Fibroblast of the aortic adventitia (primary cell): Measurements from ENCODE around the gene SLC36A3. TPM values are rescaled to one million over a fixed set of nuclear protein-coding genes. Genes with fewer than 3 reads are reported as not detected.

ENCODE experiments used
- DNase-seq: peaks from one replicate; pipeline ENCODE4 v3.0.0-alpha.2; 2010; ENCODE audit warnings: low read depth
- H3K4me3 ChIP-seq: 2 replicates; pipeline ENCODE4 v1.5.1; 2011; ENCODE audit warnings: low read depth, mild to moderate bottlenecking, control low read depth, low read length, moderate library complexity
- total RNA-seq: library from RNA; depleted of rRNA; stranded (reverse); fragments of >200 nt; gene quantifications from 2 replicates; pipeline ENCODE4 v1.2.3, GENCODE V29; 2012; ENCODE audit warnings: low replicate concordance
- TF ChIP-seq, protein P1 (sequence below): IDR thresholded peaks from 2 replicates; pipeline ENCODE4 v1.5.1; 2011; ENCODE audit warnings: mild to moderate bottlenecking, low read length, control low read depth, inconsistent platforms; ENCODE audit not compliant: insufficient read depth

Gene SLC36A3
- total RNA-seq, 1 donor, result not detected

DNA sequence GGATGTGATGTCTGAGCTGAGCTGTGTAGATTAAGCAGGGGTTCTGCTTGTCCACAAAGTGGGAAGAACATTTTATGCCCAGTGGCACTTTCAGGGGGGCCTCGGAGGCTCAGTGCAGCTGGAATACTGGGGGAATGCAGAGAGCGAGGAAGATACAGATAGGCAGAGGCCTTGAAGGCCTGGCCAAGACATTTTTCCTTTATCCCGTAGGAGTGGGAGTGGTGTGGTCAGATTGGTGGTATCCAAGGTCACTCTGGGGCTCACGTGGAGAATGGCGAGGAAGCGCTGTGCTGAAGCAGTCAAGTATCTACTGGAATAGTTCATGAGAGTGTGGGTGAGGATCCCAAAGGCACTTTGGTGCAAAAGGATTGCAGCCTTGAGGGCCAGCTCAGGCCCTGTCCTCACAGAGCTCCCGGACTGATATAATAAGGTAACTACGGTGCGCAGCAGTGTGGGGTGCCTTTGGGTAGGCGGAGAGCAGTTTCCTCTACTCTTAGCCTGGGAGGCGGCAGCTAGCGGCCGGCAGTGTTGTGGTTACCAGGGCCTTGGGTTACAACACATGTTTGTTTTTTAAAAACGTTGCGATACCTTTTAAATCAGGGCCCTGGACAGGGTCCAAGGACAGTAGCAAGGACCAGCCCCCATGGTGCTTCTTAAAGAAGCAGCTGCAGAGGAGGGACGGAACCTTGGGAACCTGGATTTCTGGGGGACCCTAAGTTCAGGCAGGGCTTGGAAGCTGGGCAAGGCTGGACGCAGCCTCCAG, 68.9 kb downstream of the SLC36A3 start:
- H3K4me3 ChIP-seq, result no peak overlapping the region
- DNase-seq, result peak; percentile 33
- TF ChIP-seq, protein P1, sequence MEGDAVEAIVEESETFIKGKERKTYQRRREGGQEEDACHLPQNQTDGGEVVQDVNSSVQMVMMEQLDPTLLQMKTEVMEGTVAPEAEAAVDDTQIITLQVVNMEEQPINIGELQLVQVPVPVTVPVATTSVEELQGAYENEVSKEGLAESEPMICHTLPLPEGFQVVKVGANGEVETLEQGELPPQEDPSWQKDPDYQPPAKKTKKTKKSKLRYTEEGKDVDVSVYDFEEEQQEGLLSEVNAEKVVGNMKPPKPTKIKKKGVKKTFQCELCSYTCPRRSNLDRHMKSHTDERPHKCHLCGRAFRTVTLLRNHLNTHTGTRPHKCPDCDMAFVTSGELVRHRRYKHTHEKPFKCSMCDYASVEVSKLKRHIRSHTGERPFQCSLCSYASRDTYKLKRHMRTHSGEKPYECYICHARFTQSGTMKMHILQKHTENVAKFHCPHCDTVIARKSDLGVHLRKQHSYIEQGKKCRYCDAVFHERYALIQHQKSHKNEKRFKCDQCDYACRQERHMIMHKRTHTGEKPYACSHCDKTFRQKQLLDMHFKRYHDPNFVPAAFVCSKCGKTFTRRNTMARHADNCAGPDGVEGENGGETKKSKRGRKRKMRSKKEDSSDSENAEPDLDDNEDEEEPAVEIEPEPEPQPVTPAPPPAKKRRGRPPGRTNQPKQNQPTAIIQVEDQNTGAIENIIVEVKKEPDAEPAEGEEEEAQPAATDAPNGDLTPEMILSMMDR, result no peak

- no peak for DNase-seq
- H3K4me3 ChIP-seq, result no peak overlapping the region
- TF ChIP-seq, protein P1, result no peak
These were observed 69.9 kb downstream of the SLC36A3 start for GRCh38 chr5:151233616-151234085.

DNA sequence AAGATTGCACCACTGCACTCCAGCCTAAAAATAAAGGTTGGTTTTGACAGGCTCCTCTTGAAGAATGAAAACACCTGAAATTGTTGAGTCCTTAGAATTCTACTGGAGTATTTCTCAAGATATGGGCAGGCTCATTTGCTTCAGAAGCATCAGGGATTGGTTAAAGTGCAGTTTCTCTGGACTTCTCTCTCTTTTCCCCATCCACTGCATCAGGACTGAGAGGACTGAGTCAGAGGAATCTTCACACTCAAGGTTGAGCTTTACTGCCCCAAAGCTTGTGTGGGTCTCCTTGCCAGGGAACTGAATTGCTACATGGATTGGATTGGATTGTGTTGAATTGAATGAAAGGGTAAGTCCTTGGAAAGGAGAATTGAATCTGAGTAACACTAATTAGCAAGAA, 72.2 kb downstream of the SLC36A3 start:
- DNase-seq, result no peak
- H3K4me3 ChIP-seq, result no peak overlapping the region
- TF ChIP-seq, protein P1, result no peak

DNA sequence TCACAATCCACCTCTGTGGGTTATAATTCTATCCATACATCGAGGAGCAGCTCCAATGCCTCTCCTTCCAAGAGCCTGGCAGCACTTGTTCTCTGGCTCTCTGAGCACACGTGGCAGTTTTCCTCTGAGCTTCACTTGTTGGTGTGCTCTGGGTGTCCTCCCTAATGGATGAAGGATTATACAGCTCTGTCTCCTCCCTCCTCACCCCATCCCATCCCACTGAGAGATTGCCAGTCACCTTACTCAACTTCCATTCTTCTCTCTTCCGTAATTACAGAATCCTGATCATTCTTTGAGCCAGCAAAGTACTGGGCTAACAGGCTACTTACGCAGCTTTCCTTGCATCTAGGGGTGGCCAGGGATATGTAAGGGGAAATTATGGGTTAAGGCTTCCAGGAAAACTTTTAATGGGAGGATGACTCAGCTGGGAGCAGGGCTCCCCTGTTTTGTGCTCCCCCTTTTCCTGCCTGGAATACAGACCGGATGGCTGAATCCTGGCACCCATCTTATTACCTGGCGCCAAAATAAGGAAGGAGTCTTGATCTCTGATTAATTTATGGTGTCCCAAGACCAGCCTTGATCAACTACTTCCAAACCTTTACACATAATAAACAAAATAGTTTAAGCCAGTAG, 73.4 kb downstream of the SLC36A3 start:
- no peak for DNase-seq
- TF ChIP-seq, protein P1, result no peak
- H3K4me3 ChIP-seq, result no peak overlapping the region

- DNase-seq, result no peak
- TF ChIP-seq, protein P1, result no peak
- no peak overlapping the region for H3K4me3 ChIP-seq
These were observed 74.6 kb downstream of the SLC36A3 start for GRCh38 chr5:151228986-151229385.

DNA sequence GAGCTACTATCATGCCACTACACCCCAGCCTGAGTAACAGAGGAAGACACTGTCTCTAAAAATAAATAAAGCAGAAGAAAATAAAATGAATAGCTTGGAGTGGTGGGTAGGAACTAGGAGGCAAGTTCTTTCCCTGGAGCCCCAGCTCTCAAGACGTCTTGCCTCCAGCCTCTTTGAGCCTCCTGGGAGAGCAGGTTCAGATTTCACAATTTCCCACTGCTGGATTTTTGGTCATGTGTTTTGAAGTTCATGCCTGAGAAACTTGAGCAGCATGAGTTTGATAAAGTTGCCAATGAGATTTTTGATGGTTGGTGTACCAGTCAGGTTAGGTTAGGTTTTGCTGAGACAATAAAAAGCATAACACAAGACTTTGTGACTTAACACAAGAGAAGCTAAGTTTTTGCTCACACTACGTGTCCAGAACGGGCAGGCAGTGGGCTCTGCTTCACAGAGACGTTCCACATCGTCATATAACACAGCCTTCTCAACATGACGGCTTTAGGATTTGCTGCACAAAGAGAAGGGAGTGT, 75.6 kb downstream of the SLC36A3 start:
- DNase-seq, result no peak
- TF ChIP-seq, protein P1, result no peak
- H3K4me3 ChIP-seq, result no peak overlapping the region

Other genes starting within 250 kb of the SLC36A3 start
- gene TNIP1, start 222.7 kb downstream of the SLC36A3 start, total RNA-seq, result 33.7 and 42.9 TPM in 2 replicates
- 111 and 194 TPM in 2 replicates for gene ANXA6, start 146.0 kb downstream of the SLC36A3 start, total RNA-seq
- gene CCDC69, start 79.7 kb downstream of the SLC36A3 start, total RNA-seq, result 1.5 and 2.8 TPM in 2 replicates
- gene GM2A, start 50.6 kb downstream of the SLC36A3 start, total RNA-seq, result 26.2 and 42.6 TPM in 2 replicates
- gene SLC36A2, start 43.8 kb upstream of the SLC36A3 start, total RNA-seq, result not detected in 2 replicates
- gene SLC36A1, start 143.8 kb upstream of the SLC36A3 start, total RNA-seq, result 6.8 and 15.2 TPM in 2 replicates